GM12892 (cell line): ENCODE data around the gene TENM4.

Experiments used
- POLR2A ChIP-seq: IDR thresholded peaks from 2 replicates; pipeline ENCODE4 v1.6.1; 2011; ENCODE audit warnings: low read depth, low read length, control low read depth
- POLR2AphosphoS5 ChIP-seq: IDR thresholded peaks from 2 replicates; pipeline ENCODE4 v1.6.1; 2011; ENCODE audit warnings: low read depth, low read length, control low read depth
- TAF1 ChIP-seq: IDR thresholded peaks from 2 replicates; pipeline ENCODE4 v1.6.1; 2011; ENCODE audit warnings: low read depth, mild to moderate bottlenecking, control low read depth, low read length, borderline replicate concordance

DNA sequence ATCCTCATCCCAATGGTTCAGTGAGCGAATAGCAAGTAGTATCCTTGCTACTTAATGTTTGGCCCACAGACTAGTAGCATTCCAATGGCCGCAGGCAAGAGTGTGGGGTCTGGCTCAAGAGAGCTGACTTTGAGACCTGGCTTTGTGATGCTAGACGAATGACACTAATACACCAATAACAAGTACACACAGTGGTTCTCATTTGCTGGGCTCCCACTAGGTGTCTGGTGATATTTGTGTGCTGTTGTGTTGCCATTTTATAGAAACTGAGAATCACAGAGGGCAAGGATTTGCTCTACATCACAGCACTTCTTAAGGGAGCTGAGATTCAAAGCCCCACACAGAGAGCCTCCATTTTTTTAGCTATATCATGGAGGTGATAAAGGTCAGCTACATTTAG, 351.2 kb downstream of the TENM4 start:
- no peak for TF ChIP-seq POLR2A
- no peak for TF ChIP-seq POLR2AphosphoS5
- TF ChIP-seq TAF1, result no peak
